Naive thymus-derived CD8-positive, alpha-beta T cell (primary cell): ENCODE data around the gene DNAAF5. TPM values are rescaled to one million over a fixed set of nuclear protein-coding genes. Genes with fewer than 3 reads are reported as not detected.

Experiments used
- ATAC-seq, 2 donors: fragments of 150-1000 bp; cut with Tn5 transposase in 1 of 2; sonication (Bioruptor Pico), chemical (Tn5 transposase) in 1 of 2; 1 replicate in 1 of 2; 2 replicates in 1 of 2; pipeline ENCODE4 v1.10.0; 2021; ENCODE audit warnings: mild to moderate bottlenecking in 2 of 2, moderate library complexity in 2 of 2
- POLR2A ChIA-PET: fragments of 350-600 bp; sonication (Branson Sonifier 250); formaldehyde crosslinking; loops from one replicate; lab custom pipeline; 2021; ENCODE audit warnings: antibody characterized with exemption; lab: Charles Lee
- DNase-seq, 10 donors: peaks; one replicate each; pipeline versions ENCODE4 v3.0.0 to v3.0.0-alpha.2; 2020 to 2022
- H3K27ac Mint-ChIP-seq, 10 donors: one replicate each; pipeline ENCODE4 v1.8.0; 2020 to 2022; ENCODE audit warnings: mild to moderate bottlenecking in 10 of 10, mixed read lengths in 10 of 10, moderate library complexity in 4 of 10, inconsistent platforms in 1 of 10
- H3K27me3 Mint-ChIP-seq, 5 donors: one replicate each; pipeline ENCODE4 v1.8.0; 2021 to 2022; ENCODE audit warnings: mixed read lengths in 5 of 5
- H3K36me3 Mint-ChIP-seq, 3 donors: one replicate each; pipeline ENCODE4 v1.8.0; 2020 to 2022; ENCODE audit warnings: mixed read lengths in 3 of 3, mild to moderate bottlenecking in 2 of 3, inconsistent platforms in 1 of 3
- H3K4me1 Mint-ChIP-seq, 4 donors: one replicate each; pipeline ENCODE4 v1.8.0; 2021 to 2022; ENCODE audit warnings: mixed read lengths in 4 of 4
- H3K4me3 Mint-ChIP-seq, 10 donors: one replicate each; pipeline ENCODE4 v1.8.0; 2020 to 2022; ENCODE audit warnings: mild to moderate bottlenecking in 10 of 10, mixed read lengths in 10 of 10, moderate library complexity in 6 of 10, inconsistent platforms in 1 of 10
- H3K9me3 Mint-ChIP-seq, 9 donors: one replicate each; pipeline ENCODE4 v1.8.0; 2020 to 2022; ENCODE audit warnings: mixed read lengths in 9 of 9, mild to moderate bottlenecking in 3 of 9, inconsistent platforms in 1 of 9, moderate library complexity in 1 of 9
- polyA plus RNA-seq, 3 donors: library from polyadenylated mRNA; unstranded; fragments of 300-500 nt; fragmentation: Illumina TruSeq; gene quantifications; one replicate each; pipeline ENCODE4 v1.2.3, GENCODE V29; 2021
- total RNA-seq, 8 experiments: library from RNA in 2 of 8; stranded (reverse) in 2 of 8; gene quantifications; one replicate each; pipeline ENCODE4 v1.2.3 and lab custom pipeline; 2021 to 2026

The DNAAF5 gene
- total and polyA plus RNA-seq, 5 experiments from 2014 or later = 2.8 to 16.3 (median 4.6) TPM

DNA sequence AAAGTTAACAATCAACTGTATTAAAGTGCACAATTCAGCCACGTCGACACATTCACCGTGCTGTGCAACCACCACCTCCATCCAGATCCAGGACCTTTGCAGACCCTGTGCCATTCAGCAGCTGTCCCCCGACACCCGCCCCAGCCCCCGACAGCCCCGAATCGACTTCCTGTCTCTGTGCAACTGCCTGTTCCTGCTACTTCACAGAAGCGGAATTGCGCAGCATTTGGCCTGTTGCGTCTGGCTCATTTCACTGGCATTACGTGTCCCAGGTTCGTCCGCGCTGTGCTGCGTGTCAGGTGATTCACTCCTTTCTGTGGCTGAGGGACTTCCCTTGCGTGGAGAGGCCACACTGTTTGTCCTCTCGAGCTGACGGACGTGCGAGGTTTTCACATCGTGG is 33.2 kb upstream of the DNAAF5 start:
- Mint-ChIP-seq H3K9me3 (peaks cover 0 to 24% (median 6%) of the 10 kb centered on the region in 9 donors), H3K36me3 (peaks cover 6 to 29% (median 25%) of the 10 kb centered on the region in 3 donors), H3K4me3 (no peak overlapping the region), H3K4me1 (peaks cover 0 to 5% (median 1%) of the 10 kb centered on the region in 4 donors), H3K27me3 (no peaks in the 10 kb centered on the region), H3K27ac (peak overlapping the region in 1 of 10 donors; percentile 19)
- ATAC-seq (no peak), DNase-seq (no peak)
- POLR2A ChIA-PET = interaction anchor here (0.6 kb wide), 1 partner anchor 43 kb away, joined by 4 read pairs; no protein-coding TSS in a partner anchor

DNA sequence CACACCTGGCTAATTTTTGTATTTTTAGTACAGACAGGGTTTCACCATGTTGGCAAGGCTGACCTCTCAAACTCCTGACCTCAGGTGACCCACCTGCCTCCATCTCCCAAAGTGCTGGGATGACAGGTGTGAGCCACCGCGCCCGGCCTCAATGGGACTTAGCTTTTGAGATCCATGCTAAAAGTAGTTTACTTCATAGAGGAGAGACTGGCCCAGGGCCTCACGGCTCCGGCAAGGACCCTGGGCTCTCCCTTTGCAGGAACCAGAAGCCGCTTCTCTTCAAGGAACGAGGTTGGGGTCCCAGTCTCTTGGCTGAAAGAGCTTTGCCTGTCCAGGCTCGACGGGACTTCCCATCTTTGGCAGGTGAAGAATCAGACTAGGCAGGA is 30.1 kb upstream of the DNAAF5 start:
- DNase-seq (no peak), ATAC-seq (no peak)
- Mint-ChIP-seq H3K4me3 (no peak overlapping the region), H3K36me3 (peaks cover 0 to 33% (median 12%) of the 10 kb centered on the region in 3 donors), H3K27me3 (no peaks in the 10 kb centered on the region), H3K9me3 (peaks cover 0 to 6% (median 0%) of the 10 kb centered on the region in 9 donors), H3K27ac (no peak overlapping the region), H3K4me1 (peaks cover 1 to 8% (median 5%) of the 10 kb centered on the region in 4 donors)
- POLR2A ChIA-PET = no interaction called here

DNA sequence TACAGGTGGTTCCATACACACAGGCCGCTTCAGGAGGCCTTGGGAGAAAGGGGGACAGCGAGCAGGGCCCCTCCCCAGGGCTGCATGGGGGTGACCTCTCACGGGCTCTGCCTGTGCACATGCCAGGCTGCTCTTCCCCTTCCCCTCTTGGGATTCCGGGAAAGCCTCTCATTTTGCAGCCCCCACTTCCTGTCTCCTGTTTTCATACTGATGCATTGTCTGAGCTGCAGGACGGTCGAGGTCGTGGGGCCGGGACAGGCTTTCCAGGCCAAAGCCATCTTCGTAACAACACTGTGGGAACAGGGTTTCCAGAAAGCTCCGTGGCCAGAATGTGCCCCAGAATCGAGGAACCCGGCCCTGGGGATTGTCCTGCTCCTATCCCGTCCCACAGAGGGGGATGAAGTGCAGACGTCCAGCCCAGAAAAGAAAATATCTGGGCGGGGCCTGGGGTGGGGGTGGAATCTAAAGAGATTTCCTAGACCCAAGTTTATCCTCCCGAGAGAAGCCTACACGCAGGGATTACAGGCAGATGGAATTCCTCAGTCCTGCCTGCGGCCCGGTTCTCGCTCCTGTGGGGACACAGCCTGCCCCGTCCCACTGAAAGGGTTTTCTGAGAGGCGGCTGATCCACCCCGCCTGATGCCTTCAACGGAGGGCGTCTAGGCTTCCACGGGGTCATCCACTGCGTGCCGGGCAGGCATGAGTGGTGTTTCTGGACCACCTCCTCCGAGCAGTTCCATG is 29.5 kb upstream of the DNAAF5 start:
- no peak for ATAC-seq
- H3K4me1 Mint-ChIP-seq = peaks cover 2 to 10% (median 6%) of the 10 kb centered on the region in 4 donors
- POLR2A ChIA-PET = no interaction called here
- peaks cover 0 to 4% (median 0%) of the 10 kb centered on the region in 9 donors for H3K9me3 Mint-ChIP-seq
- H3K4me3 Mint-ChIP-seq = no peak overlapping the region
- H3K36me3 Mint-ChIP-seq = peaks cover 0 to 32% (median 12%) of the 10 kb centered on the region in 3 donors
- peak overlapping the region in 2 of 10 donors; percentile 33 to 40 for H3K27ac Mint-ChIP-seq
- no peaks in the 10 kb centered on the region for H3K27me3 Mint-ChIP-seq
- no peak for DNase-seq

DNA sequence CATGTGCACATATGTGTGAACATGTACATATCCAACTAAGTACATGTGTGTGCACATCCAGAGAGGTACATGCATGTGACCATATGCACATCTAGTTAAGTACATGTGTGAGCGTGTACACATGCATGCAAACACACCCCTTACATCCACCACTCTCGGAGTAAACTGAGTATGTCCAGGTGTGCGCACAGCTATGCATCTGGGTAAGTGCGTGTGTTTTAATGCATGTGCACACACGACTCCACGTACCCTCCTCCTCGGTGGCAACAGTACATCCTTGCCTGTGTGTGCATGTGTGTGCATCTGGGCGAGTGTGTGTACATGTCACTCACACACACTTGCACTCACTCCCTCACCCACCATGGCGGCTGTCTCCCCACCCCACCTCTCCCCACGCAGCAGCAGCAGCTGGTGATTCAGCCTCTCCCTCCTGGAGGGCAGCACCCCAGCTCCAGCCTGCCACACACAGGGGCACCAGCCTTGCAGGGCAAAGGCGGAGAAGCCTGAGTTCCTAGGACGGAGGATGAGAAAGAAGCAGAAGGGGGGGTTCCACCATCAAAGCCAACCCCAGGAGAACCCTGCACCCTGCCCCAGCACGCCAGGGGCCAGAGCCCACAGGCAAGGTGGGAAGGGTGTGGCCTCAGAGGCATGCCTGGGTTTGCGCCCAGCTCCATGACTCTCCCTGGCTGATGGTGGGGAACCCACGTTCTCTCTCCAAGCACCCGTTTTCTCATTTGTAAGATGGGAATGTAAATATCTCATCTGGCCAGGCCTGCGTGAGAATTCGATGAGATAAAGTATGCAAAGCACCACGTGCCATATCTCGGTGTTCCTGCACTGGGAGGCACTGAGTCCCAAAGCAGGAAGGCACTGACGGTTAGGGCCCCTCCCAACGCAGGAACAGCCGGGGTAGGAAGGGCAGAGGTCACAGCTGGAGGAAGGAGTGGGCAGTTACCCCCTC is 27.7 kb upstream of the DNAAF5 start:
- H3K27ac Mint-ChIP-seq = no peak overlapping the region
- H3K36me3 Mint-ChIP-seq = peaks cover 5 to 32% (median 17%) of the 10 kb centered on the region in 3 donors
- no peaks in the 10 kb centered on the region for H3K27me3 Mint-ChIP-seq
- ATAC-seq = no peak
- peaks cover 0 to 12% (median 7%) of the 10 kb centered on the region in 9 donors for H3K9me3 Mint-ChIP-seq
- POLR2A ChIA-PET = interaction anchor here (1.1 kb wide), 1 partner anchor 88 kb away, joined by 4 read pairs; no protein-coding TSS in a partner anchor
- peaks cover 2 to 7% (median 5%) of the 10 kb centered on the region in 4 donors for H3K4me1 Mint-ChIP-seq
- DNase-seq = no peak
- no peak overlapping the region for H3K4me3 Mint-ChIP-seq

DNA sequence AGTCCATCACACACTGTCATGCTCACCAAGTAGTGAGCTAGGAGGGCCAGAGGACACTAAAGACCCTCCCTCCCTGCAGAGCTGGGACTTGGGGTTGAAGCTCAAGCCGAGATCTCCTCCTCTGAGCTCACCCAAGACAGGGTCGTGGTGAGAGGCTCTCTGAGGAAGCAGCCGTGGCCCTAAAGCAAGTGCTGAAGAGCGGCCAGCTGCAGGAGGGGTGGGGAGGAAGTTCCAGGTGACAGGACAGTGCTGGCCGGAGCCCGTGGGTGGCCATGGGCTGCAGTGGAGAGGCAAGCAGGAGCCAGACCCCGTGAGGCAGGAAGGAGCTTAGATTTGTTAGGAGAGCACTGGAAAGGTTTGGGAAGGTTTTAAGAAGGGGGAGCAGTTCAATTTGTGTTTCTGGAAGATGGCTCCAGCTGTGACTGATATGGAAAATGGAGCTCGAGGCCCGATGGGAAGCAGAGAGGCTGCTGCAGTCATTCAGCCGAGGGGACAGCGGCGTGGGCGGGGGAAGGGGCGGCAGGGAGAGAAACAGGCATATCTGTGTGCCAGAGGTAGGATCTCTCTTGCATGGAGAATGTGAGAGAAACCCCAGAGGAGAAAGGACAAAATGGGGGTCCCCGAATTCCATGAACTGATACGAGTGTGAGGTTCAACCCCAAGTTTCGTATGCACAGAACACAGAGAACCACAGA is 26.9 kb upstream of the DNAAF5 start:
- POLR2A ChIA-PET = interaction anchor here (1.1 kb wide), 1 partner anchor 89 kb away, joined by 4 read pairs; no protein-coding TSS in a partner anchor
- H3K9me3 Mint-ChIP-seq = peaks cover 0 to 17% (median 7%) of the 10 kb centered on the region in 9 donors
- no peak for ATAC-seq
- peaks cover 2 to 7% (median 5%) of the 10 kb centered on the region in 4 donors for H3K4me1 Mint-ChIP-seq
- H3K27ac Mint-ChIP-seq = no peak overlapping the region
- no peaks in the 10 kb centered on the region for H3K27me3 Mint-ChIP-seq
- no peak for DNase-seq
- H3K36me3 Mint-ChIP-seq = peaks cover 5 to 38% (median 24%) of the 10 kb centered on the region in 3 donors
- no peak overlapping the region for H3K4me3 Mint-ChIP-seq

DNA sequence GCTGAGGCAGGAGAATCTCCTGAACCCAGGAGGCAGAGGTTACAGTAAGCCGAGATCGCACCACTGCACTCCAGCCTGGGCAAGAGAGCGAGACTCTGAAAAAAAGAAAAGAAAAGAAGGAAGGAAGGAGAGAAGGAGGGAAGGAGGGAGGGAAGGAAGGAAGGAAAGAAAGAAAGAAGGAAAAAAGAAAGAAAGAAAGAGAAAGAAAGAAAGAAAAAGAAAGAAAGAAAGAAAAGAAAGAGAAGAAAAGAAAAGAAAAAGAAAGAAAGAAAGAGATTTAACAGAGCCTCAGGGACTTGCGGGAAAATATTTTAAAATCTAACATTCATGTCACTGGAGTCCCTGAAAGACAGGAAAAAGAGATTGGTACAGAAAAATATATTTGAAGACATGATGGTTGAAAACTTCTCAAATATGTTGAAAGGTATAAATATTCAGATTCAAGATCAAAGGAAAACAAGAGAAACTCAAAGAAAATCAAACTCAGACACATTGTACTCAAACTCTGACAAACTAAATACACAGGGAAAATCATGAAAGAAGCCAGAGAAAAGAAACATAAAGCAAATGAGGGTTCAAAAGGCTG is 25.3 kb upstream of the DNAAF5 start:
- POLR2A ChIA-PET = no interaction called here
- Mint-ChIP-seq H3K9me3 (peaks cover 0 to 17% (median 7%) of the 10 kb centered on the region in 9 donors), H3K36me3 (peaks cover 5 to 42% (median 28%) of the 10 kb centered on the region in 3 donors), H3K4me1 (peaks cover 2 to 7% (median 6%) of the 10 kb centered on the region in 4 donors), H3K27me3 (no peaks in the 10 kb centered on the region), H3K4me3 (no peak overlapping the region), H3K27ac (peak overlapping the region in 2 of 10 donors; percentile 78 to 79)
- ATAC-seq (no peak), DNase-seq (no peak)

DNA sequence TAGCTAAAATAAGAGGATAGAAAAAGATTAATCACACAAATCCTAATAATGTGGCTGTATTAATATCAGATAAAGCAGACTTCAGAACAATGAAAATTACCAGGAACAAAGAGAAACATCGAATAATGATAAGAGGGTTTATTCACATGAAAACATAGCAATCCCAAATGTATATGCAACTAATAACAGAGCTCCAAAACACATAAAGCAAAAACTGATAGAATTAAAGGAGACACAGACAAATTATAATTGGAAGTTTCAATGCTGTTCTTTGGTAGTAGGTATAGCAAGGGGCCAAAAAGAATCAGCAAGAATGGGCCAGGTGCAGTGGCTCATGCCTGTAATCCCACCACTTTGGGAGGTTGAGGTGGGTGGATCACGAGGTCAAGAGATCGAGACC is 23.4 kb upstream of the DNAAF5 start:
- Mint-ChIP-seq H3K4me3 (no peak overlapping the region), H3K4me1 (peaks cover 2 to 20% (median 16%) of the 10 kb centered on the region in 4 donors), H3K27me3 (no peaks in the 10 kb centered on the region), H3K36me3 (peaks cover 5 to 49% (median 37%) of the 10 kb centered on the region in 3 donors), H3K27ac (peak overlapping the region in 1 of 10 donors; percentile 8), H3K9me3 (peaks cover 0 to 17% (median 7%) of the 10 kb centered on the region in 9 donors)
- no peak for DNase-seq
- POLR2A ChIA-PET = interaction anchor here (0.6 kb wide), 1 partner anchor 185 kb away, joined by 3 read pairs; no protein-coding TSS in a partner anchor
- no peak for ATAC-seq

DNA sequence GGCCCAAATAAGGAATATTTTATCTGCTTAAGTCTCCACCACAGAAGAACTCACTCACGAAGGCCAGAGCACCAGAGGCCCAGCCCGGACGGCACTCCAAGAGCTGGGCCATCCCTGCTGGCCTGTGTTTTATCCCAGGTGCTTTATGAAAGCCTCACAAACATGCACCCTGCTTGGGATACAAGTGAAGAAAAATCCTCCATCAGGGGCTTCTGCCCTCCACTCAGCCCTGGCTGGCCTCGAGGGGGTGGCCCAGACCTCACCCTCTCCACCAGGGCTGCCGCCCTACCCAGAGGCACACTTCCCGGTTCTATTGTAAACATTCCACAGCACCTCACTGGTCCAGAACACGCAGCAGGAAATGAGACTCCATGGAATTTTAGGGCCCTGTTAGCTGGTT is 19.8 kb upstream of the DNAAF5 start:
- POLR2A ChIA-PET = no interaction called here
- Mint-ChIP-seq H3K27ac (peak overlapping the region in 2 of 10 donors; percentile 5 to 63), H3K36me3 (peaks cover 5 to 41% (median 39%) of the 10 kb centered on the region in 3 donors), H3K9me3 (peaks cover 0 to 17% (median 7%) of the 10 kb centered on the region in 9 donors), H3K4me1 (peaks cover 3 to 25% (median 19%) of the 10 kb centered on the region in 4 donors), H3K27me3 (no peaks in the 10 kb centered on the region), H3K4me3 (no peak overlapping the region)
- DNase-seq (no peak), ATAC-seq (no peak)

DNA sequence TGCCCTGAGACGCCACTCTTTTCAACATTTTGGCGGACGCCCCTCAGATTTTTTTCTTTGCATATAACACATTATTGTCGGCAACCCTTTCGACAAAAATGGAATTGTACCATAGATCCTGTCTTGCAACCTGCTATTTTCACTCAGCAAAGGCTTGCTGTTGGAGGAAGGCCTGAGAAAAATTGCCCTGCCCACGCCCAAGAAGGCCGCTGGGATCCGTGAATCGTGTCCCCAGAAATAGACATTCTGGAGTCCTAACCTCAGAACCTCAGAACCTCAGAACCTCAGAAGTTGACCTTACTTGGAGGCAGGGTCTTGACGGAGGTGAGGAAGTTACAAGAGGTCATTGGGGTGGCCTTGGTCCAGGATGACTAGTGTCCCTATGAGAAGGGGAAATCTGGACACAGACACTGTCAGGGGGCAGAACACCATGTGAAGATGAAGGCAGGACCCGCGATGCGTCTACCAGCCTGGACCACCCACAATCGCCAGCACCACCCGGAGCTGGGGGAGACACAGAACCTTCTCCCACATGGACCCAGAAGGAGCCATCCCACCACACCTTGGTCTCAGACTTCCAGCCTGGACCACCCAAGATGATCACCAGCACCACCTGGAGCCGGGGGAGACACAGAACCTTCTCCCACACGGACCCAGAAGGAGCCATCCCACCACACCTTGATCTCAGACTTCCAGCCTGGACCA is 19.1 kb upstream of the DNAAF5 start:
- DNase-seq (no peak), ATAC-seq (no peak)
- H3K27me3 Mint-ChIP-seq = no peaks in the 10 kb centered on the region
- H3K36me3 Mint-ChIP-seq = peaks cover 5 to 39% (median 37%) of the 10 kb centered on the region in 3 donors
- POLR2A ChIA-PET = no interaction called here
- H3K4me3 Mint-ChIP-seq = no peak overlapping the region
- H3K4me1 Mint-ChIP-seq = peaks cover 3 to 25% (median 19%) of the 10 kb centered on the region in 4 donors
- H3K9me3 Mint-ChIP-seq = peaks cover 0 to 17% (median 7%) of the 10 kb centered on the region in 9 donors
- H3K27ac Mint-ChIP-seq = peak overlapping the region in 7 of 10 donors; percentile 5 to 84 (median 53)

DNA sequence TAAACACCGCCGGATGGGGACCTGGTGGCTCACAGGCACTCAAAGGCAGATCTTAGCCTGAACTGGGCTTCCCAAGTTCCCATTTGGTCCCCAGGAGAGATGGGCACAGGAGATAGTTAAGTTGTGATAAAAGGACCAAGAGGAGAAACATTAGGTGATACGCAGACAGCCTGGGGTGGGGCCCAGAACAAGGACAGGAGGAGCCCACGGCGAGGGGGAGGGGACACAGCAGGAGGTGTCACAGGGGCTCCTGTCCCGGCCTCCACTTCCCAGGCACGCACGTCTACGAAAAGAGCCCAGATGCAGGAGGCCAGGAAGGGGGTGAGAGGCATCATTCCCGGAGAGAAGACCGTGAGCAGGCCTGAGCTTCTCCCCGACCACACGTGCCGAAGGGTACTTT is 16.3 kb upstream of the DNAAF5 start:
- Mint-ChIP-seq H3K36me3 (peaks cover 0 to 25% (median 17%) of the 10 kb centered on the region in 3 donors), H3K9me3 (peaks cover 0 to 1% (median 0%) of the 10 kb centered on the region in 9 donors), H3K4me3 (peak overlapping the region; percentile 15 to 89 (median 70)), H3K27ac (peak overlapping the region in 8 of 10 donors; percentile 2 to 88 (median 76)), H3K27me3 (peaks cover 0 to 4% (median 0%) of the 10 kb centered on the region in 5 donors), H3K4me1 (peaks cover 8 to 42% (median 34%) of the 10 kb centered on the region in 4 donors)
- POLR2A ChIA-PET = interaction anchor here (0.6 to 0.7 kb wide), 3 partner anchors 95 to 102 kb away, joined by 3 to 6 read pairs (median 4); no protein-coding TSS in a partner anchor
- ATAC-seq (no peak), DNase-seq (no peak)
